ENCODE data around the gene PREX1.
"Not testable (repeated sequence)": the region's sequence is repeated elsewhere in the genome, so short reads cannot be mapped to it uniquely, and the experiment has no call there.

- TF ChIP-seq CSDC2 (CRISPR knock-in tag; IDR thresholded peaks at IDR 0.05); GLIS3 (CRISPR knock-in tag; IDR thresholded peaks at IDR 0.05); SNAI2 (CRISPR knock-in tag; IDR thresholded peaks at IDR 0.05); ESRRG (CRISPR knock-in tag; IDR thresholded peaks at IDR 0.05); BACH2 (CRISPR knock-in tag; IDR thresholded peaks at IDR 0.05; ENCODE audit: borderline replicate concordance); PATZ1 (CRISPR knock-in tag; IDR thresholded peaks at IDR 0.05; ENCODE audit: borderline replicate concordance): not testable (repeated sequence)
- TF ChIP-seq, protein P1, sequence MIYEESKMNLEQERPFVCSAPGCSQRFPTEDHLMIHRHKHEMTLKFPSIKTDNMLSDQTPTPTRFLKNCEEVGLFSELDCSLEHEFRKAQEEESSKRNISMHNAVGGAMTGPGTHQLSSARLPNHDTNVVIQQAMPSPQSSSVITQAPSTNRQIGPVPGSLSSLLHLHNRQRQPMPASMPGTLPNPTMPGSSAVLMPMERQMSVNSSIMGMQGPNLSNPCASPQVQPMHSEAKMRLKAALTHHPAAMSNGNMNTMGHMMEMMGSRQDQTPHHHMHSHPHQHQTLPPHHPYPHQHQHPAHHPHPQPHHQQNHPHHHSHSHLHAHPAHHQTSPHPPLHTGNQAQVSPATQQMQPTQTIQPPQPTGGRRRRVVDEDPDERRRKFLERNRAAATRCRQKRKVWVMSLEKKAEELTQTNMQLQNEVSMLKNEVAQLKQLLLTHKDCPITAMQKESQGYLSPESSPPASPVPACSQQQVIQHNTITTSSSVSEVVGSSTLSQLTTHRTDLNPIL (CRISPR knock-in tag; IDR thresholded peaks at IDR 0.05; ENCODE audit: low read depth), result not testable (repeated sequence)
Observed at GRCh38 chr20:48826480-48826879, 1.3 kb downstream of the PREX1 start.
